Measurements from ENCODE around the gene SCT. TPM values are rescaled to one million over a fixed set of nuclear protein-coding genes. Genes with fewer than 3 reads are reported as not detected.

The SCT gene
- total RNA-seq, 2 donors from 2014 or later = 1.1 to 3.2 TPM

GRCh38 chr11:641806-642370, 14.9 kb upstream of the SCT start:
- no peak overlapping the region for H3K4me3 ChIP-seq
- peaks cover 20% of the 10 kb centered on the region for H3K27me3 ChIP-seq
- intact Hi-C loops (cut with DNase I) = no loop called here
- no peaks in the 10 kb centered on the region for H3K9me3 ChIP-seq
- no peaks in the 10 kb centered on the region for H3K4me1 ChIP-seq
- no peak overlapping the region for H3K27ac ChIP-seq
- no peak for DNase-seq
- no peak for TF ChIP-seq CTCF (IDR thresholded peaks at IDR 0.05)
- no peaks in the 10 kb centered on the region for H3K36me3 ChIP-seq
- no peak overlapping the region for H3K9ac ChIP-seq (ENCODE audit: low read depth in 2 of 2, low read length in 2 of 2)

DNA sequence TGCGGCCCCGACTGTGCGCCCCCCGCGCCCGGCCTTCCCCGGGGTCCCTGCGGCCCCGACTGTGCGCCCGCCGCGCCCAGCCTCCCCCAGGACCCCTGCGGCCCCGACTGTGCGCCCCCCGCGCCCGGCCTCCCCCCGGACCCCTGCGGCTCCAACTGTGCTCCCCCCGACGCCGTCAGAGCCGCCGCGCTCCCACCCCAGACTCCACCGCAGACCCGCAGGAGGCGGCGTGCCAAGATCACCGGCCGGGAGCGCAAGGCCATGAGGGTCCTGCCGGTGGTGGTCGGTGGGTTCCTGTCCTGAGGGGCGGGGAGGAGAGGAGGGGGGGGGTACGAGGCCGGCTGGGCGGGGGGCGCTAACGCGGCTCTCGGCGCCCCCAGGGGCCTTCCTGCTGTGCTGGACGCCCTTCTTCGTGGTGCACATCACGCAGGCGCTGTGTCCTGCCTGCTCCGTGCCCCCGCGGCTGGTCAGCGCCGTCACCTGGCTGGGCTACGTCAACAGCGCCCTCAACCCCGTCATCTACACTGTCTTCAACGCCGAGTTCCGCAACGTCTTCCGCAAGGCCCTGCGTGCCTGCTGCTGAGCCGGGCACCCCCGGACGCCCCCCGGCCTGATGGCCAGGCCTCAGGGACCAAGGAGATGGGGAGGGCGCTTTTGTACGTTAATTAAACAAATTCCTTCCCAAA, 13.2 kb upstream of the SCT start:
- Histone ChIP-seq H3K9ac (ENCODE audit: low read depth in 2 of 2, low read length in 2 of 2) (no peak overlapping the region), H3K4me1 (no peaks in the 10 kb centered on the region), H3K9me3 (no peaks in the 10 kb centered on the region), H3K27me3 (peaks cover 23% of the 10 kb centered on the region), H3K36me3 (no peaks in the 10 kb centered on the region), H3K4me3 (no peak overlapping the region), H3K27ac (no peak overlapping the region)
- TF ChIP-seq CTCF (IDR thresholded peaks at IDR 0.05) = no peak
- no peak for DNase-seq
- intact Hi-C loops (cut with DNase I) = no loop called here

DNA sequence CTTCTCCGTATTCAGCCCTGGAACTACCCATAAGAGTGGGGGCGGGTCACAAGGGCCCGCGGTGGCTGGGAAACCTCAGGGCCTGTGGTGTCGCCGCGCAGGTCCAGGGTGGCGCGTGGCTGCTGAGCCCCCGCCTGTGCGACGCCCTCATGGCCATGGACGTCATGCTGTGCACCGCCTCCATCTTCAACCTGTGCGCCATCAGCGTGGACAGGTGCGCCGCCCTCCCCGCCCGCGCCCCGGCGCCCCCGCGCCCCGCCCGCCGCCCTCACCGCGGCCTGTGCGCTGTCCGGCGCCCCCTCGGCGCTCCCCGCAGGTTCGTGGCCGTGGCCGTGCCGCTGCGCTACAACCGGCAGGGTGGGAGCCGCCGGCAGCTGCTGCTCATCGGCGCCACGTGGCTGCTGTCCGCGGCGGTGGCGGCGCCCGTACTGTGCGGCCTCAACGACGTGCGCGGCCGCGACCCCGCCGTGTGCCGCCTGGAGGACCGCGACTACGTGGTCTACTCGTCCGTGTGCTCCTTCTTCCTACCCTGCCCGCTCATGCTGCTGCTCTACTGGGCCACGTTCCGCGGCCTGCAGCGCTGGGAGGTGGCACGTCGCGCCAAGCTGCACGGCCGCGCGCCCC, 12.5 kb upstream of the SCT start:
- no peaks in the 10 kb centered on the region for H3K4me1 ChIP-seq
- no peak overlapping the region for H3K27ac ChIP-seq
- DNase-seq = no peak
- peaks cover 23% of the 10 kb centered on the region for H3K27me3 ChIP-seq
- no peaks in the 10 kb centered on the region for H3K36me3 ChIP-seq
- no peak overlapping the region for H3K9ac ChIP-seq (ENCODE audit: low read depth in 2 of 2, low read length in 2 of 2)
- no peak overlapping the region for H3K4me3 ChIP-seq
- H3K9me3 ChIP-seq = no peaks in the 10 kb centered on the region
- no peak for TF ChIP-seq CTCF (IDR thresholded peaks at IDR 0.05)
- intact Hi-C loops (cut with DNase I) = no loop called here

DNA sequence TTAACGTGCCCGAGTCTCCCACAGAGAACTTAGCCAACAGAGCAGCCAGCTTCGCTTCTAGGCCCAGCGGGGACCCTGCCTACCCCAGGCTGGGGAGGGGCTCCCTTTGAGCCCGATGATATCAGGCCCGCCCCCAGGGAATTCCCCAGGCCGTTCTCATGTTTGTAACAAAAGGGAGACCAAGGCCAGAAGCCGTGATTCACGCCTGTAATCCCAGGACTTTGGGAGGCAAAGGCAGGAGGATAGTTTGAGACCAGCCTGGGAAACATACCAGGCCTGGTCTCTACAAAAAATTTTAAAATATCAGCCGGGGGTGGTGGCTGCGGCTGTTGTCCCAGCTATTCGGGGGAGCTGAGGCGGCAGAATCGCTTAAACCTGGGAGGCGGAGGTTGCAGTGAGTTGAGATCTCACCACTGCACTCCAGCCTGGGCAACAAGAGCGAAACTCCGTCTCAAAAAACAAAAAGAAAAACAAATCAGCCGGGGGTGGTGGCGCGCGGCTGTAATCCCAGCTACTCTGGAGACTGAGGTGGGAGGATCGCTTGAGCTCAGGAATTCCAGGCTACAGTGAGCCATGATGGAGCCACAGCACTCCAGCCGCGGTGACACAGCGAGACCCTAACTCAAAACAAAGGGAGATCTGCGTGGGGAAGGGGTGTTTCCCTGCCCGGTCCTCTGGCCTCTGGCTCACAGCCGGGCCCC, 11.8 kb upstream of the SCT start:
- Histone ChIP-seq H3K36me3 (no peaks in the 10 kb centered on the region), H3K4me1 (no peaks in the 10 kb centered on the region), H3K4me3 (no peak overlapping the region), H3K9ac (ENCODE audit: low read depth in 2 of 2, low read length in 2 of 2) (no peak overlapping the region), H3K27me3 (peaks cover 23% of the 10 kb centered on the region), H3K27ac (no peak overlapping the region), H3K9me3 (no peaks in the 10 kb centered on the region)
- no peak for TF ChIP-seq CTCF (IDR thresholded peaks at IDR 0.05)
- DNase-seq = no peak
- intact Hi-C loops (cut with DNase I) = no loop called here

DNA sequence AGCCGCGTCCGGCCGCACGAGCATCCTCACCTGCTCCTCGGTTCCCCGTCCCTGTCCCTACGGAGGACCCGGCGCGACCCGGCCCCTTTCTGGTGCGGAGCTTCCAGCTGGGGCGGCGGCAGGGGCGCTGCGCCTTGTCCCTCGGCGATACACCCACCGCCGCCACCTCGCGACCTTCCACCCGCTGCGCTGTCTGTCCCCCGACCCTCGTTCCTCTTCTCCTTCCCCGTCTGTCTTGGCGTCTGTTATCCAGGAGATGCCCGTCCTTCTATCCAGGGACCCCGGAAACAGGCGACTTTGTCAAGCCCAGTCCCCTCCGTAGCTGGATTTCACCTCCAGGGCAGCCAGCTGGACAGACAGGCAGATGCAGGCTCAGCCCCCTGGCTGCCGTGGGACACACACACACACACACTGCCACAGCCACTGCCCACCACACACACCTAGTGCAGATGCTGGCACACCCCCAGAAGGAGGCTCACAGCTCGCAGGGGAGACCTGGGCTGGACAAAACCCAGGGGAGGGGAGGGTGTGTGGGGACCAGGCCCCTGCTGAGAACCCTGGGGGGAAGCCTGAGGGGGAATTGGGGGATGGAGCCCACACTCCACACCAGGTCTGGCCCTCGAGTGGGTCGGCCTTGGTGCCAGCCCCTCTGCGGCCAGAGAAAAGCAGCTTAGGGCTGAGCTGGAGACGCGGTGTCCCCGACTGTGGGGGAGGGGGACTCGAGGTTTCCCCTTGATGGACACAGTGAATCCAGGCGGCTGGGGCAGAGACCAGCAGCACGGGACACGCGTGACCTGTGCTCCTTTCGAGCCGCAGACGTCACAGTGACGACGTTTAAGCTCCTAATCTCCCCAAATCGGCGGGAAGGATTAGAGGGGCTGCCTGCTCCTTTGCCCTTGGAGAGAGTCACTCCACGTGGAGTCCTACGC, 10.9 kb upstream of the SCT start:
- no peak for DNase-seq
- Histone ChIP-seq H3K9ac (ENCODE audit: low read depth in 2 of 2, low read length in 2 of 2) (no peak overlapping the region), H3K4me1 (no peaks in the 10 kb centered on the region), H3K4me3 (peak overlapping the region; percentile 7), H3K9me3 (no peaks in the 10 kb centered on the region), H3K27ac (no peak overlapping the region), H3K36me3 (no peaks in the 10 kb centered on the region), H3K27me3 (peaks cover 23% of the 10 kb centered on the region)
- no peak for TF ChIP-seq CTCF (IDR thresholded peaks at IDR 0.05)
- intact Hi-C loops (cut with DNase I) = no loop called here

Data from colonic mucosa (tissue), 4 donors.